ENCODE measurements around the gene CCBE1. TPM values are rescaled to one million over a fixed set of nuclear protein-coding genes. Genes with fewer than 3 reads are reported as not detected.

CCBE1 gene
- total RNA-seq, 1 experiment from 2014 or later, result 1.3 TPM

DNA sequence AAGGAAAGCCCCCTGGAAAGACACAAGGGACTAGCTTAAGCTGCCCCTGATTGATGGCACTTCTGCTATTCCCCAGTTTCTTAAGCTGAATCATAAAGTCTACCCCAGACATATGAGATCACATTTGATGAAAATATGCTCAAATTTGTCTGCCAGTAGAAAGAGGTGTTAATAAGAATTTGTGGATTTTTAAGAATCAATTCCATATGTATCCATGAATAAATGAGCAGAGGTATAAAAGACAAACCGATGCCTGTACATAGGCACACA lies 119.9 kb downstream of the CCBE1 start:
- H3K36me3 ChIP-seq (replicated peaks; ENCODE audit: control insufficient read depth, insufficient read depth, low read length), result no peaks in the 10 kb centered on the region
- H3K27me3 ChIP-seq (ENCODE audit: control insufficient read depth, insufficient read depth, low read length), result no peaks in the 10 kb centered on the region
- H3K4me3 ChIP-seq (ENCODE audit: insufficient read depth, low read depth, low read length), result no peak overlapping the region
- DNase-seq, result no peak

DNA sequence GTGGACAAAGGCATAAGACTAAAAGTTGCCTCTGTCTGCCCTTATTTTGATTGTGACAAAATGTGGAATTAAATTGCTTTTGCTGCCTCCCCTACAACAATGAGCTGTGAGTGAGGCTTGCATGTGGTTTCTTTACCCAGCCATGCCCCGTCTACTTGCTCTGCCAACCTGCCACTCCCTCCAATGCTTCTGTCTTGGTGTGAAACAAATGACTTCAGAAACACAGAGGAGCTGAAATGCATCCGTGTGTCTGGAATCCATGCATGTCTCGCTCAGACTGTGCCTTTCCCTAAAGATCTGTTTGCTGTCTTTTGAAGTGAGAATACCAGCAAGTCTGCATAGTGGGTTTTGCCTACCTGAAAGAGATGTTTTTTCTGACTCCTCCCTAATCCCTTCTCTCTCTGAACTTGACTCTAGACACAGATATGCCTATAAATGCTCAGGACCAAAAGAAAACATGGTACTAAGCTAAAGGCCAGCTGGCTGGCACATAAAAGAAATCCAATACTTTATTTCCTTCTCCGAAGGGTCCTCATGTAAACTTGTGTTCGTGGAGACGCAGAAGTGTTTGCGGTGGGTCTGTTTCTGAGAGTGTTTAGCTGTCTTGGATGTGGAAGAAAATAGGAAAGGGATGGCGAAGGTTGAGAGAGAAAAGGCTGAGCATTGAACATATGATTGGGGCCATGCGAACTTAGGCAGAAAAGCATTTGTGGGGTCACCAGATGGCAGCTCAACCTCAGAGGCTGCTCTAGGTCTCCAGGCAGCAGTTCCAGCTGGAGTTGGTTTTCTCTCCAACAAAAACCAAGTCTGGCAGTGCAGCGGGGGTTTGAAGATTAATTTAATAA lies 120.5 kb downstream of the CCBE1 start:
- DNase-seq, result no peak
- H3K27me3 ChIP-seq (ENCODE audit: control insufficient read depth, insufficient read depth, low read length), result no peaks in the 10 kb centered on the region
- H3K4me3 ChIP-seq (ENCODE audit: insufficient read depth, low read depth, low read length), result no peak overlapping the region
- H3K36me3 ChIP-seq (replicated peaks; ENCODE audit: control insufficient read depth, insufficient read depth, low read length), result no peaks in the 10 kb centered on the region

DNA sequence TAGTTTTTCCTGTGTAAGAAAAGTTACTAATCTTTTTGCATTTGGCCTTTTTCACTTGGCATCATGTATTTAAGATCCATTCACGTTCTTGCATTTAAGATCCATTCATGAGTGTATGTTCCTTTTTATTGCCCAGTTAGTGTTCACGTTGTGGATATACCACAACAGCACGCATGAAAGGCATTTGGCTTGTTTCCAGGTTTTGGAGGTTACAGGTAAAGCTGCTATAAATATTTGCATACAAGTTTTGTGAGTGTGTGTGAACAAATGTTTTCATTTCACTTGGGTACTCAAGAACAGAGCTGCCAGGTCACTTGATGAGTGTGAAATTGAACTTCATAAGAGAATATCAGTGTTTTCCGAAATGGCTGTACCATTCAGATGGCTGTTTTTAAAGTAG lies 121.2 kb downstream of the CCBE1 start:
- H3K36me3 ChIP-seq (replicated peaks; ENCODE audit: control insufficient read depth, insufficient read depth, low read length), result no peaks in the 10 kb centered on the region
- DNase-seq, result no peak
- H3K4me3 ChIP-seq (ENCODE audit: insufficient read depth, low read depth, low read length), result no peak overlapping the region
- H3K27me3 ChIP-seq (ENCODE audit: control insufficient read depth, insufficient read depth, low read length), result no peaks in the 10 kb centered on the region

GRCh38 chr18:59573962-59574361 lies 123.3 kb downstream of the CCBE1 start:
- Histone ChIP-seq H3K27me3 (ENCODE audit: control insufficient read depth, insufficient read depth, low read length) (no peaks in the 10 kb centered on the region), H3K4me3 (ENCODE audit: insufficient read depth, low read depth, low read length) (no peak overlapping the region), H3K36me3 (replicated peaks; ENCODE audit: control insufficient read depth, insufficient read depth, low read length) (no peaks in the 10 kb centered on the region)
- no peak for DNase-seq

DNA sequence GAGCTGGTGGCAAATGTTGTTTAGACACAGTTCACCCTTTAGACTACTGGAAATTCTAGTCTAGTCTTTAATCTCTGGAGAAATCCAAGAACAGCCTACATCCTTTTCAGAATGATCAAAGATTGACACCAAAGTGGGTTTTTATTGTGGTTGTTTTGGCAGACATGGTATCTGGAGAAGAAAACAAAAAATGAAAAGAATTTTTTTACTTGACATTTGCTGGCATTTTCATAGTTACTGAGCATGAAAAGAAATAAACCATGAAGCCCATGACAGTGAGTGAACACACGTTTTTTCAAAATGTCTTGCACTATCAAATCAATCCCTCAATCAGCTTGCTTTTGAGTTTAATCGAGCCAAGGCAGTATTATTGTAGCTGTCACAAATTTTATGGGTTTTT lies 125.3 kb downstream of the CCBE1 start:
- no peak overlapping the region for H3K4me3 ChIP-seq (ENCODE audit: insufficient read depth, low read depth, low read length)
- no peak for DNase-seq
- no peaks in the 10 kb centered on the region for H3K36me3 ChIP-seq (replicated peaks; ENCODE audit: control insufficient read depth, insufficient read depth, low read length)
- H3K27me3 ChIP-seq (ENCODE audit: control insufficient read depth, insufficient read depth, low read length), result no peaks in the 10 kb centered on the region

- Histone ChIP-seq H3K36me3 (replicated peaks; ENCODE audit: control insufficient read depth, insufficient read depth, low read length) (no peaks in the 10 kb centered on the region), H3K4me3 (ENCODE audit: insufficient read depth, low read depth, low read length) (no peak overlapping the region), H3K27me3 (ENCODE audit: control insufficient read depth, insufficient read depth, low read length) (no peaks in the 10 kb centered on the region)
- no peak for DNase-seq
These were observed 126.4 kb downstream of the CCBE1 start for GRCh38 chr18:59570796-59571195.

GRCh38 chr18:59570101-59570775 lies 127.0 kb downstream of the CCBE1 start:
- Histone ChIP-seq H3K4me3 (ENCODE audit: insufficient read depth, low read depth, low read length) (no peak overlapping the region), H3K27me3 (ENCODE audit: control insufficient read depth, insufficient read depth, low read length) (no peaks in the 10 kb centered on the region), H3K36me3 (replicated peaks; ENCODE audit: control insufficient read depth, insufficient read depth, low read length) (no peaks in the 10 kb centered on the region)
- no peak for DNase-seq

DNA sequence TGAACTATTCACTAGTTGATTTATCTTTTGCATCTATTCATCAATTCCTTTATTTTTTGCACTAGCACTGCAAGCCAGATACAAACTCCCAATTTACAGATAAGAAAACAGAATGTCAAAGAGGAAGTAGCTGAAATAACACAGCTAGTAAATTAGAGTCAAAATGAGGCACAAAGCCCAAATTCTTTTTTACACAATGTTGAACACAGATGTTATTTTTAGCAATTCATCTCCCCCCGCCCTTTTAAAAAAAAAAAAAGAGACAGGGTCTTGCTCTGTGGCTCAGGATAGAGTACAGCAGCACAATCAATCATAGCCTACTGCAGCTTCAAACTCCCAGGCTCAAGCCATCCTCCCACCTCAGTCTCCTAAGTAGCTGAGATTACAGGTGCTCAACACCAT lies 127.8 kb downstream of the CCBE1 start:
- Histone ChIP-seq H3K4me3 (ENCODE audit: insufficient read depth, low read depth, low read length) (no peak overlapping the region), H3K36me3 (replicated peaks; ENCODE audit: control insufficient read depth, insufficient read depth, low read length) (no peaks in the 10 kb centered on the region), H3K27me3 (ENCODE audit: control insufficient read depth, insufficient read depth, low read length) (no peaks in the 10 kb centered on the region)
- no peak for DNase-seq

DNA sequence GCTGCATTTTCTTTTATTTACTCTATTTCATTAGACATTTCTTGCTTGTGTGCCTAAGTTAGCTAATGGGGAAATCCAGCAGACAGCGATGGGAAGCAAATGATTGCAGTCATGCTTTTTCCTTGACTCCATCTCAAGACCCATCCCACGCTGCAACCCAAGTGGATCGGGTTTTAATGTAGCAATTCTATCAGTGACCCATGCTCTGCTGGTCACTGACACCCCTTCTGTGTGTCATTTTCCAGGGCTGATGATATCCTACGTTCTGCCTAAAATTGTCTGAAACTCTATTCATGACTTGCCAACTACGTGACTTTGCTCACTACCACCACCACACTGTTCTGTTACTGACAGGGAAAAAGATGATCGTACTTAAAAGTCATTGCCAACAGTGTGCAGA lies 129.8 kb downstream of the CCBE1 start:
- H3K36me3 ChIP-seq (replicated peaks; ENCODE audit: control insufficient read depth, insufficient read depth, low read length), result no peaks in the 10 kb centered on the region
- no peaks in the 10 kb centered on the region for H3K27me3 ChIP-seq (ENCODE audit: control insufficient read depth, insufficient read depth, low read length)
- no peak overlapping the region for H3K4me3 ChIP-seq (ENCODE audit: insufficient read depth, low read depth, low read length)
- no peak for DNase-seq

GRCh38 chr18:59566533-59566971 lies 130.7 kb downstream of the CCBE1 start:
- Histone ChIP-seq H3K36me3 (replicated peaks; ENCODE audit: control insufficient read depth, insufficient read depth, low read length) (no peaks in the 10 kb centered on the region), H3K27me3 (ENCODE audit: control insufficient read depth, insufficient read depth, low read length) (no peaks in the 10 kb centered on the region), H3K4me3 (ENCODE audit: insufficient read depth, low read depth, low read length) (no peak overlapping the region)
- no peak for DNase-seq

DNA sequence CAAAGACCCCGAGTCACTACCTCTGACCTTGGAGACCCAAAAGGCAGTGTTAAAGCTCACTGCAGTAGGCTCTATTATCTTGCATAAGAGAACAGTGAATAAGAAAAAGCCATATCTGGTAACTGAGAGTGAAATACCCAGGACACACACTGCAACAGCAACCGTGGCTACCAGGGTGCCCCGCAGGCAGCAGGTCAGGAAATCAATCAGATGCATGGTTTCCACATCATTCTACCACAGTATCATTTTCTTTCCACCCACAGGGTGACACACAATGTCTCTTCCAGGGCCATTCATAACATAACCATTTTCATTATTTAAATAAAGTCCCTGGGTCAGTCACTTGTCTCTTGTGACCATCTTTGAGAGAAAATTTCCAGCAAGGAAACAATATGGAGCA lies 131.3 kb downstream of the CCBE1 start:
- DNase-seq, result no peak
- Histone ChIP-seq H3K4me3 (ENCODE audit: insufficient read depth, low read depth, low read length) (no peak overlapping the region), H3K36me3 (replicated peaks; ENCODE audit: control insufficient read depth, insufficient read depth, low read length) (no peaks in the 10 kb centered on the region), H3K27me3 (ENCODE audit: control insufficient read depth, insufficient read depth, low read length) (no peaks in the 10 kb centered on the region)

GRCh38 chr18:59564561-59564960 lies 132.7 kb downstream of the CCBE1 start:
- DNase-seq, result no peak
- H3K27me3 ChIP-seq (ENCODE audit: control insufficient read depth, insufficient read depth, low read length), result no peaks in the 10 kb centered on the region
- H3K36me3 ChIP-seq (replicated peaks; ENCODE audit: control insufficient read depth, insufficient read depth, low read length), result no peaks in the 10 kb centered on the region
- H3K4me3 ChIP-seq (ENCODE audit: insufficient read depth, low read depth, low read length), result no peak overlapping the region

- no peak for DNase-seq
- H3K4me3 ChIP-seq (ENCODE audit: insufficient read depth, low read depth, low read length), result no peak overlapping the region
- H3K36me3 ChIP-seq (replicated peaks; ENCODE audit: control insufficient read depth, insufficient read depth, low read length), result no peaks in the 10 kb centered on the region
- H3K27me3 ChIP-seq (ENCODE audit: control insufficient read depth, insufficient read depth, low read length), result no peaks in the 10 kb centered on the region
These were observed 133.9 kb downstream of the CCBE1 start for GRCh38 chr18:59563176-59563785.

DNA sequence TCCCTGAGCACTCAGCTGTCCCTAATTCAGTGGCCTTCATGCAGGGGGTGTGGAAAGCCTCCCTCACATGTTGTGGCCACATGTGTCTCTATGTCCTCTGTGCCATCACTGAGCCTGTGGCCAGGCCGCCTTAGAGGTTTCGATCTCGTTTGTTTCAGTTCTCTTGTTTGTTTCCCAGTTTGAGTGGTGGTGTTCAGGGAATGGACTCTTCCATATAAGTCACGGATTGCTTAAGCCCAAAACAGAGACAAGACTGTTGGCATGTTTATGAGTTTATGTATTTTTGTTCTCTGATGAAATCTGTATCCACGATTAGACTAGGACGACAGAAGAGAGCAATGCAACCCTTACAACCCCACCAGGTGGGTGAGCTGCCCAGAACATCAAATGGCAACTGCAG lies 134.5 kb downstream of the CCBE1 start:
- no peak for DNase-seq
- no peaks in the 10 kb centered on the region for H3K27me3 ChIP-seq (ENCODE audit: control insufficient read depth, insufficient read depth, low read length)
- H3K4me3 ChIP-seq (ENCODE audit: insufficient read depth, low read depth, low read length), result no peak overlapping the region
- H3K36me3 ChIP-seq (replicated peaks; ENCODE audit: control insufficient read depth, insufficient read depth, low read length), result no peaks in the 10 kb centered on the region

DNA sequence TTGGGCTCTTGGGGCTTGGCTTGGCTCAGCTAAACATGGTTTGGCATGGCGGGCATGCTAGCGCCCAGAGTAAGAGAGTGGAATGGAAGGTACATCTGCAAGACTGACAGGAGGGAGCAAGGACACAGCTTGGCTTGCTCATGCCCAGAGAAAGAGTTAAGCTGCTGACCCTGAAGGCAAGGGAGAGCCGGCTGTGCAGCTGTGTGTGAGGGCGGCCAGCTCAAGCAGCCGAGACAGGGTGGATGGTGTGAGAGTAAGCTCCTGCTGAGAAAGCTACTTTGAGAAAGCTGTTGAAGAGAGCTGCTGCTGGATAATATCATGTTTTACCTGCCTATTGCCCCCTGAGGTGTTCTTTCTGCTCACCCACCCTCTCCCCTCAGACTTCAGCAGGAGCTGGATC lies 135.6 kb downstream of the CCBE1 start:
- DNase-seq, result no peak
- H3K27me3 ChIP-seq (ENCODE audit: control insufficient read depth, insufficient read depth, low read length), result no peaks in the 10 kb centered on the region
- H3K36me3 ChIP-seq (replicated peaks; ENCODE audit: control insufficient read depth, insufficient read depth, low read length), result no peaks in the 10 kb centered on the region
- no peak overlapping the region for H3K4me3 ChIP-seq (ENCODE audit: insufficient read depth, low read depth, low read length)
